ENCODE measurements around the gene CRIP2. TPM values are rescaled to one million over a fixed set of nuclear protein-coding genes. Genes with fewer than 3 reads are reported as not detected.

CRIP2 gene
- total and polyA plus RNA-seq, 10 of the 15 experiments (the other 5 are each of a cell fraction or from before 2014, with no cell fraction given) = 0.04 to 0.62 (median 0.37) TPM; not detected in 5

- H3K4me3 ChIP-seq = peak overlapping the region; percentile 84
- H3K79me2 ChIP-seq (ENCODE audit: control insufficient read depth, insufficient read depth, low read length) = peaks cover 8% of the 10 kb centered on the region
- peaks cover 28% of the 10 kb centered on the region for H3K4me1 ChIP-seq (ENCODE audit: control insufficient read depth, insufficient read depth, low read length)
- ChIA-PET SMC1A (ENCODE audit: uncharacterized antibody, unreplicated experiment) (interaction anchor here (1.1 to 2.7 kb wide), 4 partner anchors 9 to 119 kb away, joined by 4 to 39 read pairs (median 12); no protein-coding TSS in a partner anchor), CTCF (interaction anchor here (0.6 to 4.4 kb wide), 17 partner anchors 9 to 179 kb away, joined by 3 to 103 read pairs (median 4); no protein-coding TSS in a partner anchor), RAD21 (ENCODE audit: unreplicated experiment) (interaction anchor here (0.6 to 2.5 kb wide), 8 partner anchors 9 to 197 kb away, joined by 3 to 74 read pairs (median 4); no protein-coding TSS in a partner anchor), POLR2A (interaction anchor here (0.6 to 2.0 kb wide), 5 partner anchors 9 to 124 kb away, joined by 3 to 23 read pairs (median 4); no protein-coding TSS in a partner anchor)
- FAIRE-seq (no peak), DNase-seq (ENCODE audit: low read depth, low spot score) (no peak), ATAC-seq (no peak)
- peak overlapping the region; percentile 77 for H3K9ac ChIP-seq (ENCODE audit: control insufficient read depth, insufficient read depth, low read length)
- no peaks in the 10 kb centered on the region; a peak in 1 of 4 replicates for H3K36me3 ChIP-seq (ENCODE audit: control insufficient read depth in 2 of 2, insufficient read depth in 2 of 2, low read length in 1 of 2)
- peak; percentile 35; the same call in 1 of the 2 replicates for TF ChIP-seq POLR2A (IDR thresholded peaks at IDR 0.05; ENCODE audit: low read depth, low read length)
- TF ChIP-seq NFXL1 (IDR thresholded peaks at IDR 0.05; ENCODE audit: borderline replicate concordance) = 0 out of 2 replicates have a peak, but pooled peaks have one; percentile 50
- no peak for TF ChIP-seq MYB (IDR thresholded peaks at IDR 0.05; ENCODE audit: borderline replicate concordance, low read depth, low read length)
- TF ChIP-seq CEBPB (IDR thresholded peaks at IDR 0.05; ENCODE audit: borderline replicate concordance in 1 of 2, low read depth in 2 of 2, low read length in 2 of 2) = no peak
- no peak for TF ChIP-seq YBX1 (IDR thresholded peaks at IDR 0.05)
- TF ChIP-seq SREBF1 (IDR thresholded peaks at IDR 0.05; ENCODE audit: low read length) = no peak
- no peaks in the 10 kb centered on the region for H3K27me3 ChIP-seq (replicated peaks in 1 of 2; ENCODE audit: control insufficient read depth in 2 of 2, insufficient read depth in 2 of 2, low read length in 1 of 2)
- no peaks in the 10 kb centered on the region for H3K9me3 ChIP-seq (replicated peaks; ENCODE audit: control insufficient read depth, insufficient read depth, low read length)
- peak overlapping the region; percentile 67 for H3K27ac ChIP-seq (ENCODE audit: control insufficient read depth, insufficient read depth)
- BruUV-seq (replicated peaks) = no TSS peak
- peak overlapping the region; percentile 100 for H3K4me2 ChIP-seq (ENCODE audit: control insufficient read depth, insufficient read depth)
- intact Hi-C loops (cut with micrococcal nuclease; ENCODE audit: unreplicated experiment) = loop anchor here (1.0 to 5.0 kb wide), 2 partner anchors 37 to 189 kb away; partner anchors contain the start of genes BRF1 and TMEM121
- peak overlapping the region; percentile 75 for H2AFZ ChIP-seq (ENCODE audit: control insufficient read depth, low read depth, low read length)
- WGBS (ENCODE audit: insufficient coverage, insufficient replicate concordance, low lambda C conversion rate, missing lambda C conversion rate) = 1% methylated on average over 33 of the region's 33 CpGs
- H4K20me1 ChIP-seq (ENCODE audit: control insufficient read depth, insufficient read depth) = no peaks in the 10 kb centered on the region
- in situ Hi-C loops (cut with MboI) = no loop called here
These were observed 15.6 kb downstream of the CRIP2 start for GRCh38 chr14:105490267-105490571.
